ENCODE results near the gene ABCA2.

GRCh38 chr9:137037035-137037434, 9.0 kb upstream of the ABCA2 start:
- TF ChIP-seq CTCF (conservative IDR thresholded peaks at IDR 0.05; ENCODE audit: low read length) (no peak), EZH2phosphoT487 (IDR thresholded peaks at IDR 0.05; ENCODE audit: borderline replicate concordance) (no peak)
